Renal pelvis (tissue), 4 donors: ENCODE results near the gene HDAC9. TPM values are rescaled to one million over a fixed set of nuclear protein-coding genes. Genes with fewer than 3 reads are reported as not detected.

Source experiments
- DNase-seq: peaks from one replicate; pipeline ENCODE4 v3.0.0-alpha.2; 2013
- polyA plus RNA-seq, 3 donors: library from polyadenylated mRNA; unstranded; fragments of 120-200 nt; gene quantifications; one replicate each; pipeline ENCODE4 v1.2.1, GENCODE V29; 2013; ENCODE audit not compliant: insufficient read length in 3 of 3

Gene HDAC9
- polyA plus RNA-seq, 3 donors, result 7.4 to 8.4 (median 8.4) TPM

GRCh38 chr7:18835001-18835690 lies 339.6 kb downstream of the HDAC9 start:
- DNase-seq, result no peak

GRCh38 chr7:18843979-18844378 lies 348.4 kb downstream of the HDAC9 start:
- DNase-seq, result no peak

- no peak for DNase-seq
Measured at GRCh38 chr7:18844735-18845134, 349.2 kb downstream of the HDAC9 start.

GRCh38 chr7:18845700-18846099 lies 350.2 kb downstream of the HDAC9 start:
- no peak for DNase-seq

- no peak for DNase-seq
Measured at GRCh38 chr7:18846765-18847215, 351.2 kb downstream of the HDAC9 start.

GRCh38 chr7:18849130-18849529 lies 353.6 kb downstream of the HDAC9 start:
- DNase-seq, result no peak

- DNase-seq, result no peak
Measured at GRCh38 chr7:18855796-18856195, 360.2 kb downstream of the HDAC9 start.

- no peak for DNase-seq
Measured at GRCh38 chr7:18858232-18858631, 362.7 kb downstream of the HDAC9 start.

GRCh38 chr7:18859318-18859717 lies 363.8 kb downstream of the HDAC9 start:
- DNase-seq, result no peak

GRCh38 chr7:18860221-18860620 lies 364.7 kb downstream of the HDAC9 start:
- no peak for DNase-seq

GRCh38 chr7:18861514-18862118 lies 366.1 kb downstream of the HDAC9 start:
- DNase-seq, result no peak

- no peak for DNase-seq
Measured at GRCh38 chr7:18864967-18865366, 369.4 kb downstream of the HDAC9 start.

GRCh38 chr7:18866359-18867036 lies 370.9 kb downstream of the HDAC9 start:
- DNase-seq, result no peak

GRCh38 chr7:18872344-18872743 lies 376.8 kb downstream of the HDAC9 start:
- no peak for DNase-seq

GRCh38 chr7:18873734-18874336 lies 378.3 kb downstream of the HDAC9 start:
- DNase-seq, result no peak

- DNase-seq, result no peak
Measured at GRCh38 chr7:18874880-18875279, 379.3 kb downstream of the HDAC9 start.

GRCh38 chr7:18877874-18878273 lies 382.3 kb downstream of the HDAC9 start:
- DNase-seq, result no peak

- DNase-seq, result no peak
Measured at GRCh38 chr7:18886832-18887231, 391.3 kb downstream of the HDAC9 start.

- DNase-seq, result no peak
Measured at GRCh38 chr7:18889436-18889835, 393.9 kb downstream of the HDAC9 start.

- DNase-seq, result no peak
Measured at GRCh38 chr7:18890134-18890533, 394.6 kb downstream of the HDAC9 start.

- DNase-seq, result peak; percentile 24
Measured at GRCh38 chr7:18890885-18891621, 395.5 kb downstream of the HDAC9 start.

GRCh38 chr7:18893156-18893555 lies 397.6 kb downstream of the HDAC9 start:
- DNase-seq, result no peak
